Measurements from ENCODE around the gene FGG. TPM values are rescaled to one million over a fixed set of nuclear protein-coding genes. Genes with fewer than 3 reads are reported as not detected.

Gene FGG
- total and polyA plus RNA-seq, 5 donors, result 0.45 to 1.8 TPM; not detected in 3

DNA sequence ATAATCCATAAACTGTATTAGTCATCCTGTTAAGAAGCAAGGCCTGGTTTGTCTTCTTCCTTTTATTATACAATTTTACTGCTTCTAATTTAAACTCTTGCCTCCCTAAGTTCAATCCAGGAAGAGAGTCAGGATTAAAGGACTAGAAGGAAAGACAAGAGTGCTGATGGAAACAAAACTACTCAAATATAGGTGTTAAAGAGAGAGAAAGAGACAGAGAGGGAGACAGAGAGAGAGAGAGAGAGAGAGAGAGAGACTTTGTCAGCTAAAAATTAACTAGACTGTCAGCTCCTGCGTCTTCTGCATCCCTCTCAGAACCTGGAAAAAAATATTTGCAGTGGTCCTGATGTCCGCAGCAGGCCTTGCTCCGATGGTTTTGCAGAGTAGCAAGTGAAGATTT is 13.5 kb upstream of the FGG start:
- no peaks in the 10 kb centered on the region for H3K4me1 ChIP-seq (ENCODE audit: control insufficient read depth, insufficient read depth, low read length)
- H3K4me3 ChIP-seq (ENCODE audit: low read length), result no peak overlapping the region
- no peaks in the 10 kb centered on the region for H3K27me3 ChIP-seq (ENCODE audit: control insufficient read depth, insufficient read depth)
- no peak overlapping the region for H3K27ac ChIP-seq (ENCODE audit: low read length)
- ATAC-seq, result no peak
- intact Hi-C loops (cut with DNase I), result loop anchor here in 1 of 4 donors (10.0 kb wide), 1 partner anchor 71 kb away; the partner anchor contains the start of gene PLRG1
- 84% methylated on average over 3 of the region's 3 CpGs for WGBS
- no peak for DNase-seq
- no peaks in the 10 kb centered on the region for H3K9me3 ChIP-seq (ENCODE audit: control insufficient read depth, low read length)

GRCh38 chr4:154623995-154624394 is 11.5 kb upstream of the FGG start:
- ATAC-seq (no peak), DNase-seq (no peak)
- H3K27ac ChIP-seq (ENCODE audit: low read length), result no peak overlapping the region
- WGBS, result 81% methylated on average over 7 of the region's 7 CpGs
- H3K4me3 ChIP-seq (ENCODE audit: low read length), result no peak overlapping the region
- no peaks in the 10 kb centered on the region for H3K27me3 ChIP-seq (ENCODE audit: control insufficient read depth, insufficient read depth)
- intact Hi-C loops (cut with DNase I), result loop anchor here in 1 of 4 donors (10.0 kb wide), 1 partner anchor 69 kb away; the partner anchor contains the start of gene PLRG1
- H3K9me3 ChIP-seq (ENCODE audit: control insufficient read depth, low read length), result no peaks in the 10 kb centered on the region
- no peaks in the 10 kb centered on the region for H3K4me1 ChIP-seq (ENCODE audit: control insufficient read depth, insufficient read depth, low read length)

DNA sequence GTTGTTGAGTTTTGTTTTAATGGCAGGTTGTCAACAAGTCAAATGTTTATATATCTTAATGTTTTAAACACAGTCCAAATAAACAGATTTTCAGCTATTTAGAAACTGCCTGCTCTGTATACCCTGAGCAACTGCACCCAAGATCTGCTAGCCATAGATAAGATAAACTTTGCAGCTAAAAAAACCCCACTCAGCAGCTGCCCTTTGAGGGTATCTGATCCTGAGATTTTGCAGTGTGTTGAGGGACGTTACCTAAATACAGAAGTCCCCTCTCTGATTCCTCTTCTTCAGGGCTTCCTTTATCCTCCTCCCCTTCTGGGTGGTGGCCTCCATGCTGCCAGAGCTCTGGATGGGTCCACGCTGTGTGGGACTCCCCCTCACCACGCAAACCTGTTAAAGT is 11.0 kb upstream of the FGG start:
- H3K4me3 ChIP-seq (ENCODE audit: low read length), result no peak overlapping the region
- DNase-seq, result no peak
- no peaks in the 10 kb centered on the region for H3K27me3 ChIP-seq (ENCODE audit: control insufficient read depth, insufficient read depth)
- intact Hi-C loops (cut with DNase I), result loop anchor here in 1 of 4 donors (10.0 kb wide), 1 partner anchor 69 kb away; the partner anchor contains the start of gene PLRG1
- H3K9me3 ChIP-seq (ENCODE audit: control insufficient read depth, low read length), result no peaks in the 10 kb centered on the region
- WGBS, result 56% methylated on average over 3 of the region's 3 CpGs
- ATAC-seq, result no peak
- H3K27ac ChIP-seq (ENCODE audit: low read length), result no peak overlapping the region
- H3K4me1 ChIP-seq (ENCODE audit: control insufficient read depth, insufficient read depth, low read length), result no peaks in the 10 kb centered on the region

DNA sequence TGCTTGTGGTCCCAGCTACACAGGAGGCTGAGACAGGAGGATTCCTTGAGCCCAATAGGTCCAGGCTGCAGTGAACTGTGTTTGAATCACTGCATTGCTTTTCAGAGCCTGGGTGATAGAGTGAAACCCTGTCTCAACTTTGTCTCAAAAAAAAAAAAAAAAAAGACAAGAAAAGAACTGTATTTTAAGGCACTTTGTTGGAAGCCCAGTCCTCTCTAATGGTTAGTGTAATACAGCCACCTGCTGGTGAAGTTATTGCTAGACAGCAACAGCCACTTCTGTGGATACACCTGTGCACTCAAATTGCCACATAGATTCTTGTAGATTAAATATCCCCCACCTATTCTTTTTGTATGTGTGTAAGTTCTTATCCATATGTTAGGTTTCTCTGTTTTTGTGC is 10.1 kb upstream of the FGG start:
- Histone ChIP-seq H3K27me3 (ENCODE audit: control insufficient read depth, insufficient read depth) (no peaks in the 10 kb centered on the region), H3K4me3 (ENCODE audit: low read length) (no peak overlapping the region), H3K4me1 (ENCODE audit: control insufficient read depth, insufficient read depth, low read length) (no peaks in the 10 kb centered on the region), H3K9me3 (ENCODE audit: control insufficient read depth, low read length) (no peaks in the 10 kb centered on the region), H3K27ac (ENCODE audit: low read length) (no peak overlapping the region)
- intact Hi-C loops (cut with DNase I), result loop anchor here in 1 of 4 donors (10.0 kb wide), 1 partner anchor 68 kb away; the partner anchor contains the start of gene PLRG1
- DNase-seq (no peak), ATAC-seq (no peak)

- intact Hi-C loops (cut with DNase I), result loop anchor here in 1 of 4 donors (10.0 kb wide), 1 partner anchor 65 kb away; the partner anchor contains the start of gene PLRG1
Observed at GRCh38 chr4:154620111-154620510, 7.7 kb upstream of the FGG start.

DNA sequence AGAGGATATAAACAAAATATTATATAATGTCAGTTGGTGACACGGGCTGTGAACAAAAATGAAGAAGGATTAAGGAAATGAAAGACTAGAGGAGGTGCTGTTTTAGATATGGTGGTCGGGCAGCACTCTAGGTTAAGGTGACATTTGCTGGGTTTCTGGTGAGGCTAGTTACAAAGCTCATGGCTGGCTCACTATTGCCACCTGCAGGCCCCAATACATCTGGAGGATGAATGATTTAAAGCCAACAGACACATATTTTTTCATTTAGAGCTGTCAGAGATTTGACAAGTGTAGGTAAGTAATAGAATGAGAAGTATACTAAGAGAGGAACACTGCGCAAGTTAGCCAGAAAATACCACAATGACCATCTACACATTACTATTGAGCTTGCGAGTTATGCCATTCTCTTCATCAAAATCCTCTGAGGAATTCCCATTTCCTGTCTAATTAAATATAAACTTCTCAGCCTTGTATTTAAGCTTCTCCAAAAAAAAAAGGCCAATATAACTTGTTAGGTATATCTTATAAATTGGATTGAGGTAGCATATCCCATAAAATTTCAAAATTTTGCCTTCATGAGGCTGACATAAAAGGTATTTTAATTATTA is 6.4 kb upstream of the FGG start:
- H3K4me1 ChIP-seq (ENCODE audit: control insufficient read depth, insufficient read depth, low read length), result no peaks in the 10 kb centered on the region
- peak in 1 of 2 donors; percentile 40 for ATAC-seq
- H3K27ac ChIP-seq (ENCODE audit: low read length), result no peak overlapping the region
- DNase-seq, result peak in 2 of 3 donors; percentile 34 to 68
- no peak overlapping the region for H3K4me3 ChIP-seq (ENCODE audit: low read length)
- H3K9me3 ChIP-seq (ENCODE audit: control insufficient read depth, low read length), result no peaks in the 10 kb centered on the region
- intact Hi-C loops (cut with DNase I), result loop anchor here in 2 of 4 donors (5.0 kb wide), 2 partner anchors 62 to 67 kb away; partner anchors contain the start of gene PLRG1 (in 1 of the 2)
- H3K27me3 ChIP-seq (ENCODE audit: control insufficient read depth, insufficient read depth), result no peaks in the 10 kb centered on the region
- 34% methylated on average over 4 of the region's 4 CpGs for WGBS

More at GRCh38 chr4:154620111-154620510, 7.7 kb upstream of the FGG start:
- H3K4me1 ChIP-seq (ENCODE audit: control insufficient read depth, insufficient read depth, low read length), result no peaks in the 10 kb centered on the region
- no peaks in the 10 kb centered on the region for H3K9me3 ChIP-seq (ENCODE audit: control insufficient read depth, low read length)
- ATAC-seq, result no peak
- H3K27ac ChIP-seq (ENCODE audit: low read length), result no peak overlapping the region
- H3K4me3 ChIP-seq (ENCODE audit: low read length), result no peak overlapping the region
- WGBS, result 32% methylated on average over 1 of the region's 1 CpG
- H3K27me3 ChIP-seq (ENCODE audit: control insufficient read depth, insufficient read depth), result no peaks in the 10 kb centered on the region
- no peak for DNase-seq

DNA sequence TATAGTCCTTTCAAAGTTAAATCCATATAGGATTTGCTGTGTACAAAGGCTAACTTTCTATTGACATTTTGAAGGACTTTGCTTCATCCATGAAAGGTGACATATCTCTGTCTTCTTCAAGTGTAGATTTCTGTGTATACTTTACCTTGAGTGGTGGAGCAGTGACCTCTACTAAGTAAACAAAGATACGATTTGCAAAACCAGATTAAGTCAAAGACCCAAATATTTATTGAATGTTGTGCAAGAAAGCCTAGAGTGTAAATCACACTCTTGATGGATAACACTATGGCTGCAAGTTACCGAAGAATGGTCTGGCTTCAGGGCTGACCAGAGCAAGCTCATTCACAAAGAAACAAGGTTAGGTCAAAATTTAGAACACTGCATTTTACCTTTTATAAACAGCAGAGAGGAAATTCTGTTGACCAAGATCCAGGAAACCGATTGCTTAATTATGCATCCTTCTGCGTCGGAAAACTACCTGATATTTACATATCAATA is 5.4 kb upstream of the FGG start:
- Histone ChIP-seq H3K27me3 (ENCODE audit: control insufficient read depth, insufficient read depth) (no peaks in the 10 kb centered on the region), H3K9me3 (ENCODE audit: control insufficient read depth, low read length) (no peaks in the 10 kb centered on the region), H3K4me3 (ENCODE audit: low read length) (no peak overlapping the region), H3K27ac (ENCODE audit: low read length) (no peak overlapping the region), H3K4me1 (ENCODE audit: control insufficient read depth, insufficient read depth, low read length) (no peaks in the 10 kb centered on the region)
- WGBS, result 70% methylated on average over 5 of the region's 5 CpGs
- ATAC-seq, result no peak
- DNase-seq, result no peak
- intact Hi-C loops (cut with DNase I), result loop anchor here in 2 of 4 donors (5.0 kb wide), 2 partner anchors 61 to 66 kb away; partner anchors contain the start of gene PLRG1 (in 1 of the 2)

DNA sequence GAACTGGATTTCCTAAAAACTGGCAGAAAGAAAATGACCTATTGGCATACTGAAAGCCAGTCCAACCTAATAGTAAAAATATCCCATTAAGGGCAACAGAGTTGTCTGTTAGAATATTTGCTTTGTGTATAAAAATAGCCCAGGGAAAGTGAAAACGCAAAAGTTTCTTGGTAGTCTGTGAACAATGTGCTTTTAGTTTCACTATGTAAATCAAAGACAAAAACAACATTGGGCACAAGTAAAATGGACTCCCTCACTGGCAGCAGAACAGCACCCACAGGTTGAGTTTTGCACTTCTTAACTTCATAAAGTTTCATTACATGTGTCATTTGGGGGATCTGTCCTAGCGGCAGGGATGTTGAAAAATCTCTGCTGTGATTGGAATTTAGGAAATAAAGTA is 4.3 kb upstream of the FGG start:
- intact Hi-C loops (cut with DNase I), result loop anchor here in 2 of 4 donors (5.0 kb wide), 2 partner anchors 59 to 64 kb away; partner anchors contain the start of gene PLRG1 (in 1 of the 2)
- no peak overlapping the region for H3K4me3 ChIP-seq (ENCODE audit: low read length)
- no peaks in the 10 kb centered on the region for H3K27me3 ChIP-seq (ENCODE audit: control insufficient read depth, insufficient read depth)
- H3K27ac ChIP-seq (ENCODE audit: low read length), result no peak overlapping the region
- no peaks in the 10 kb centered on the region for H3K9me3 ChIP-seq (ENCODE audit: control insufficient read depth, low read length)
- 68% methylated on average over 2 of the region's 2 CpGs for WGBS
- no peaks in the 10 kb centered on the region for H3K4me1 ChIP-seq (ENCODE audit: control insufficient read depth, insufficient read depth, low read length)
- no peak for ATAC-seq
- DNase-seq, result no peak

GRCh38 chr4:154616287-154616686 is 3.8 kb upstream of the FGG start:
- ATAC-seq (no peak), DNase-seq (no peak)
- Histone ChIP-seq H3K4me3 (ENCODE audit: low read length) (no peak overlapping the region), H3K27me3 (ENCODE audit: control insufficient read depth, insufficient read depth) (no peaks in the 10 kb centered on the region), H3K4me1 (ENCODE audit: control insufficient read depth, insufficient read depth, low read length) (no peaks in the 10 kb centered on the region), H3K9me3 (ENCODE audit: control insufficient read depth, low read length) (no peaks in the 10 kb centered on the region), H3K27ac (ENCODE audit: low read length) (no peak overlapping the region)
- 57% methylated on average over 4 of the region's 4 CpGs for WGBS
- intact Hi-C loops (cut with DNase I), result loop anchor here in 2 of 4 donors (5.0 kb wide), 2 partner anchors 59 to 64 kb away; partner anchors contain the start of gene PLRG1 (in 1 of the 2)

- Histone ChIP-seq H3K4me3 (ENCODE audit: low read length) (no peak overlapping the region), H3K27me3 (ENCODE audit: control insufficient read depth, insufficient read depth) (no peaks in the 10 kb centered on the region), H3K27ac (ENCODE audit: low read length) (no peak overlapping the region), H3K4me1 (ENCODE audit: control insufficient read depth, insufficient read depth, low read length) (no peaks in the 10 kb centered on the region), H3K9me3 (ENCODE audit: control insufficient read depth, low read length) (no peaks in the 10 kb centered on the region)
- 92% methylated on average over 1 of the region's 1 CpG for WGBS
- ATAC-seq (no peak), DNase-seq (no peak)
- intact Hi-C loops (cut with DNase I), result loop anchor here in 2 of 4 donors (5.0 kb wide), 2 partner anchors 58 to 63 kb away; partner anchors contain the start of gene PLRG1 (in 1 of the 2)
Observed at GRCh38 chr4:154615211-154615610, 2.8 kb upstream of the FGG start.

- H3K27ac ChIP-seq (ENCODE audit: low read length), result no peak overlapping the region
- ATAC-seq, result no peak
- no peaks in the 10 kb centered on the region for H3K4me1 ChIP-seq (ENCODE audit: control insufficient read depth, insufficient read depth, low read length)
- H3K9me3 ChIP-seq (ENCODE audit: control insufficient read depth, low read length), result no peaks in the 10 kb centered on the region
- intact Hi-C loops (cut with DNase I), result no loop called here
- no peaks in the 10 kb centered on the region for H3K27me3 ChIP-seq (ENCODE audit: control insufficient read depth, insufficient read depth)
- DNase-seq, result no peak
- no peak overlapping the region for H3K4me3 ChIP-seq (ENCODE audit: low read length)
Observed at GRCh38 chr4:154614306-154614705, 1.9 kb upstream of the FGG start.

Measured in right cardiac atrium (tissue), 5 donors.